Measurements from ENCODE around the gene ACVR2A. TPM values are rescaled to one million over a fixed set of nuclear protein-coding genes. Genes with fewer than 3 reads are reported as not detected.

Gene ACVR2A
- total and polyA plus RNA-seq, 9 of the 15 experiments (the other 6 are each of a cell fraction or from before 2014, with no cell fraction given), result 1.2 to 3.9 (median 2.4) TPM

- H3K9ac ChIP-seq (ENCODE audit: insufficient read depth in 1 of 2, low read depth in 2 of 2, low read length in 2 of 2), result no peak overlapping the region
- H3K4me3 ChIP-seq, result no peak overlapping the region
- H3K4me2 ChIP-seq (ENCODE audit: insufficient read depth, low read length), result no peak overlapping the region
- no peak overlapping the region for H2AFZ ChIP-seq (ENCODE audit: low read depth, low read length)
- POLR2A ChIA-PET, result interaction anchor here (0.7 kb wide), 1 partner anchor 265 kb away, joined by 3 read pairs; no protein-coding TSS in a partner anchor
- intact Hi-C loops (cut with micrococcal nuclease) (no loop called here), in situ Hi-C loops (cut with MboI) (no loop called here)
- no peak for FAIRE-seq
- H3K4me1 ChIP-seq (replicated peaks in 1 of 2; ENCODE audit: control insufficient read depth in 2 of 2, insufficient read depth in 2 of 2, low read length in 2 of 2), result no peaks in the 10 kb centered on the region
- DNase-seq (ENCODE audit: extremely low read depth in 1 of 4, low spot score in 3 of 4), result no peak
- no peaks in the 10 kb centered on the region for H3K9me1 ChIP-seq (ENCODE audit: control insufficient read depth, insufficient read depth, low read length)
- BruUV-seq (replicated peaks), result no TSS peak
- TF ChIP-seq VEZF1 (CRISPR knock-in tag; IDR thresholded peaks at IDR 0.05) (no peak), RCOR1 (IDR thresholded peaks at IDR 0.05; ENCODE audit: borderline replicate concordance in 1 of 2, low read depth in 2 of 2, low read length in 2 of 2) (no peak), CREB5 (CRISPR knock-in tag; IDR thresholded peaks at IDR 0.05) (no peak), MYNN (IDR thresholded peaks at IDR 0.05) (no peak), MYNN (CRISPR knock-in tag; IDR thresholded peaks at IDR 0.05) (no peak), ATF6 (CRISPR knock-in tag; IDR thresholded peaks at IDR 0.05) (no peak), BDP1 (IDR thresholded peaks at IDR 0.05; ENCODE audit: insufficient read depth, insufficient read length) (no peak), ZFX (CRISPR knock-in tag; IDR thresholded peaks at IDR 0.05) (no peak), BRCA1 (IDR thresholded peaks at IDR 0.05) (no peak), BRCA1 (CRISPR knock-in tag; IDR thresholded peaks at IDR 0.05) (no peak), ZNF785 (CRISPR knock-in tag; IDR thresholded peaks at IDR 0.05) (no peak), ZBTB43 (CRISPR knock-in tag; IDR thresholded peaks at IDR 0.05) (no peak), ETS2 (tag; IDR thresholded peaks at IDR 0.05; ENCODE audit: borderline replicate concordance, poor library complexity, severe bottlenecking) (no peak), KDM4B (IDR thresholded peaks at IDR 0.05; ENCODE audit: borderline replicate concordance in 2 of 2, low read depth in 1 of 2) (no peak), ETV6 (IDR thresholded peaks at IDR 0.05; ENCODE audit: borderline replicate concordance in 1 of 2, low read depth in 2 of 2, low read length in 1 of 2) (no peak), ETV6 (CRISPR knock-in tag; IDR thresholded peaks at IDR 0.05; ENCODE audit: borderline replicate concordance) (no peak), SOX6 (IDR thresholded peaks at IDR 0.05) (no peak)
- no peaks in the 10 kb centered on the region for H3K27me3 ChIP-seq (ENCODE audit: control insufficient read depth in 2 of 2, insufficient read depth in 2 of 2, low read length in 2 of 2)
- no peaks in the 10 kb centered on the region for H3K79me2 ChIP-seq (ENCODE audit: control insufficient read depth, insufficient read depth, low read length)
- no peaks in the 10 kb centered on the region for H3K36me3 ChIP-seq (ENCODE audit: control insufficient read depth, insufficient read depth, low read length)
- no peak for ATAC-seq
- no peak overlapping the region for H3K27ac ChIP-seq (ENCODE audit: extremely low read depth, low read depth, low read length)
- no peaks in the 10 kb centered on the region for H4K20me1 ChIP-seq (replicated peaks; ENCODE audit: control insufficient read depth, insufficient read depth, low read length)
- CTCF ChIA-PET (ENCODE audit: low intra/inter-chr PET ratio), result no interaction called here
- H3K9me3 ChIP-seq (replicated peaks; ENCODE audit: control insufficient read depth, insufficient read depth, low read depth, low read length), result no peaks in the 10 kb centered on the region
- 0% methylated on average over 1 of the region's 1 CpG for WGBS (ENCODE audit: insufficient coverage, low coverage, missing lambda C conversion rate)
These were observed 15.2 kb downstream of the ACVR2A start for GRCh38 chr2:147860009-147860408.
